HG02759 (cell line): ENCODE results near the gene KTI12.

ENCODE experiments used
- ATAC-seq: cut with Tn5 transposase; IDR thresholded peaks from one replicate; pipeline ENCODE4 v1.9.1; 2021; ENCODE audit warnings: mild to moderate bottlenecking, moderate library complexity; ENCODE audit not compliant: unreplicated experiment

Gene KTI12

GRCh38 chr1:51989582-51990477 is 43.8 kb downstream of the KTI12 start:
- no peak for ATAC-seq

- no peak for ATAC-seq
Observed at GRCh38 chr1:51988254-51988653, 45.4 kb downstream of the KTI12 start.

GRCh38 chr1:51986718-51987117 is 46.9 kb downstream of the KTI12 start:
- ATAC-seq = no peak

GRCh38 chr1:51982161-51982560 is 51.4 kb downstream of the KTI12 start:
- ATAC-seq = no peak
